GM12874 (cell line): ENCODE results near the gene PHYHD1.

Experiments used
- TF ChIP-seq, protein P1 (sequence below): IDR thresholded peaks from 2 replicates; pipeline ENCODE4 v1.5.1; 2011; ENCODE audit warnings: low read depth, mild to moderate bottlenecking, control low read depth, low read length, moderate library complexity; ENCODE audit not compliant: insufficient read depth

PHYHD1 gene

GRCh38 chr9:128894764-128895163, 26.0 kb upstream of the PHYHD1 start:
- TF ChIP-seq, protein P1, sequence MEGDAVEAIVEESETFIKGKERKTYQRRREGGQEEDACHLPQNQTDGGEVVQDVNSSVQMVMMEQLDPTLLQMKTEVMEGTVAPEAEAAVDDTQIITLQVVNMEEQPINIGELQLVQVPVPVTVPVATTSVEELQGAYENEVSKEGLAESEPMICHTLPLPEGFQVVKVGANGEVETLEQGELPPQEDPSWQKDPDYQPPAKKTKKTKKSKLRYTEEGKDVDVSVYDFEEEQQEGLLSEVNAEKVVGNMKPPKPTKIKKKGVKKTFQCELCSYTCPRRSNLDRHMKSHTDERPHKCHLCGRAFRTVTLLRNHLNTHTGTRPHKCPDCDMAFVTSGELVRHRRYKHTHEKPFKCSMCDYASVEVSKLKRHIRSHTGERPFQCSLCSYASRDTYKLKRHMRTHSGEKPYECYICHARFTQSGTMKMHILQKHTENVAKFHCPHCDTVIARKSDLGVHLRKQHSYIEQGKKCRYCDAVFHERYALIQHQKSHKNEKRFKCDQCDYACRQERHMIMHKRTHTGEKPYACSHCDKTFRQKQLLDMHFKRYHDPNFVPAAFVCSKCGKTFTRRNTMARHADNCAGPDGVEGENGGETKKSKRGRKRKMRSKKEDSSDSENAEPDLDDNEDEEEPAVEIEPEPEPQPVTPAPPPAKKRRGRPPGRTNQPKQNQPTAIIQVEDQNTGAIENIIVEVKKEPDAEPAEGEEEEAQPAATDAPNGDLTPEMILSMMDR: no peak

DNA sequence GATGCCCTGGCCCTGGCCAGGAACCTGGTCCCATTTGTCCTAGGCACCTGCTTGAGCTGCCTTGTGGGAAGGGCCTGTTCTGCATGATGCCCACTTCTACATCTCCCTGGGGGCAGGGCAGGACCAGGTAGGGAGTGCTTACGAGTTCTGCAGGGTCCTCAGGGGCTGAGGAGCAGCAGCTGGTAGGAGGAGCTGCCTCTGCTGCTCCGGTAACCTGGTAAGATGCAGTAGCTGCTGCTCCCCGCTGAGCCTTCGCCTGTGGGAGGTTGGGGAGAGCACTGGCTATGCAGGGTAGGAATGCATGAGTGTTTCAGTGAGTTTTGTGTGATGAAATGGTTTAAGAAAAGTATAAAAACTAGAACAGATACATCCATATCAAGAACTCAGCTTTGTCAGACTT, 25.2 kb upstream of the PHYHD1 start:
- TF ChIP-seq, protein P1: no peak

GRCh38 chr9:128898382-128898781, 22.4 kb upstream of the PHYHD1 start:
- TF ChIP-seq, protein P1: no peak

DNA sequence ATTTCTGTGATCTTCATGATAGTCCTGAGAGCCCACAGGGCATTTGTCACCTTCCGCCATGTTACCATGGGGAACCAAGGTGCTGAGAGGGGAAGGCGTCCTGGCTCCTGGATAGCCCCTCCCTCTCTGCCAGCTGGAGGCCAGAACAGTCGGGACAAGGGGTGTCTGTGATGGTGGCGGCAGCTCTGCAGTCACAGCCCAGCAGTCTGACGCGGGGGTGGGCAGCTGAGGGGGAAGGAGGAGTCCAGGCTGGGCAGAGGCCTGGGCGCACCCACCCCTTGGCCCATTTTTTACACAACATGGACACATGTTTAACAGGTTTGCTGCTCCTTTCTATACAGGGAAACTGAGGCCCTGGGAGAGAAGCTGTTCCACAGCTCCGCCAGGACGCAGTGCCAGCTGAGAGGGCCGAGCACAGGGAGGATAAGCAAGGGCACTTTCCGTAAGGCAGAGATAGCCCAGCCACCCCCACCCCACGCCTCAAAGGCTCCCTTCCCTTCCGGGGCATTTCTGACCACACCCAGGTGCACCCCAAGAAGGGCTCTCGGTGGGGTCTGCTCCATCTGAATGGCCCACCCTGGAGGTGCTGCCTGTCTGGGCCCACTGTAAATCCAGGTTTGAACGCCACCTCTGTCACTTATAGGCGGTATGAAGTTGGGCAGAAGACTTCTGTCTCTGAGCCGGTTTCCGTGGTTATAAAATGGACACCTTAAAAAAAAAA, 21.8 kb upstream of the PHYHD1 start:
- TF ChIP-seq, protein P1: no peak

DNA sequence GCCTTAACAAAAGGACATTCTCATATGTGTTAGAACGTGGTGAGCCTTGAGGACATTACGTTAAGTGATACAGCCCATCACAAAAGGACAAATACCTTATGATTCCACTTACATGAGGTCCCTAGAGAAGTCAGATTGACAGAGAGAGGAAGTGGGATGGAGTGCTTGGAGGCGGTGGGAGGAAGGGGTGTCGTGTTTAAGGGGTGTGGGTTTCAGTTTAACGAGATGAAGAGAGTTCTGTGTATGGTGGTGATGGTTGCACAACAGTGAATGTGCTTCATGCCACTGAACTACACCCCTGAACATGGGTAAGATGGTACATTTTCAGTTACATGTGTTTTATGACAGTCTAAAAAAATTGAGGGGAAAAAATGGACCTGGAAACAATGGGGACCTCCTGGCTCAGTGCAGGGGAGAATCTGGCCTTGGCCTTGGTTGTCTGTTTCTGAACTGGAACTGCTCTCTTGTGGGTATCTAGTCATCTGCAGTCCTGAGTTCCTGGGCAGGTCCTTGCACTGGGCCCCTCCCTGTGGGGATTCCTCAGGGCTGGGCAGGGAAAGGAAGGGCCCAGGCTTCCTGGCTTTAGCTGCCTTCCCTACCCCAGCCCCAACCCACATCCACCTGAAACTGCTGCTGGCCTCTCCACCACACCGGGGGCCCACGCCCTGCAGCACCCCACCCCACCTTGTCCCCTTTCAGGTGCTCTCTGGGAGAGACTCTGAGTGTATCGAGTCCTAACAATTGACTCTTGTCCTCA, 21.0 kb upstream of the PHYHD1 start:
- TF ChIP-seq, protein P1: no peak

GRCh38 chr9:128901379-128901778, 19.4 kb upstream of the PHYHD1 start:
- TF ChIP-seq, protein P1: no peak

GRCh38 chr9:128901822-128902221, 19.0 kb upstream of the PHYHD1 start:
- TF ChIP-seq, protein P1: no peak
